ENCODE data around the gene LAPTM5. TPM values are rescaled to one million over a fixed set of nuclear protein-coding genes. Genes with fewer than 3 reads are reported as not detected.

LAPTM5 gene
- total and polyA plus RNA-seq, 2 of the 8 experiments (the other 6 are each of a cell fraction or from before 2014, with no cell fraction given) = 0.37 to 1.4 TPM

DNA sequence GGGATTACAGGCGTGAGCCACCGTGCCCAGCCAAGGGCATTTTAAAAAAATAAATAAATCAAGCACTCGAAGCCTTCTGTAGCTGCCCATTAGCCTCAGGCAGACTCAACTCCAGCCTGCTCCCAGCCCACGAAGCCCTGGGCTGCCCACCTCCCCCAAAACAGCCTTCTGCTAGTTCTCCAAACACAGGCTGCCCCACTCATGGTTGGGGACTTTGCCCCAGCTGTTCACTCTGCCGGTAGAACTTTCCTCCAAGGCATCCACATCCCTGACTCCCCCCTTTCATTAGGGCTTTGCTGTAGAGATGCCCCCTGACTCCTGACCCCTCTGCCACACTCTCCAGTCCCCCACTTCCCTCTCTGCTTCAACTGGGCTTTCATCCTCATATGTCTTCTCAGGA lies 29.7 kb upstream of the LAPTM5 start (continued):
- TF ChIP-seq BCL11A (IDR thresholded peaks at IDR 0.05; ENCODE audit: low read depth in 2 of 2, low read length in 2 of 2) = no peak
- no peak for TF ChIP-seq RFX5 (IDR thresholded peaks at IDR 0.05; ENCODE audit: borderline replicate concordance, low read depth, low read length)
